Stimulated activated CD4-positive, alpha-beta T cell treated with anti-CD3 and anti-CD28 coated beads, Interleukin-15, amount 100 ng/mL, for 1 hour (primary cell): ENCODE results near the gene RLN3.
A peak's percentile ranks its signal among the peaks of the same experiment; 100 is the strongest.

Experiments
- DNase-seq, 2 donors: peaks; one replicate each; pipeline ENCODE4 v3.0.0-alpha.2; 2020; ENCODE audit warnings: low read depth in 1 of 2, low spot score in 1 of 2

RLN3 gene

DNA sequence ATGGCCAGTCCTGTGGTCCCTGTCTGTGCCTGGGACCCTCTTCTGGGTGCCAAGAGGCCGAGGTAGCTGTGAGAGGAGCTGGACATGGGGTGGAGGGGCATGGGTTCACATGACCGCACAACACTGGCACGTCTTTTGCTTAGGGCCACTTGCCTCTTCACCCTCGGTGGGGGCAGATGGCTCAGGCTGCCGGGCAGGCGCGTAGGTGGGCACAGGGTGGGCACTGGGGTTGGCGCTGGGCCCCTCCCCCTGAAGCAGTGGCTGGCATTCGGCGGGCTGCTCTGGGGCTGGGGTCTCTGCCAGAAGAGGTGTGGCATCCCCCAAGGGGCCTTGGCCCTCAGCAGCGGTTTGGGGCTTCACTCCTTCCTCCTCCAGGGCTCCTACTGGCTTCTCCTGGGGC, 25.6 kb downstream of the RLN3 start:
- DNase-seq, result no peak

DNA sequence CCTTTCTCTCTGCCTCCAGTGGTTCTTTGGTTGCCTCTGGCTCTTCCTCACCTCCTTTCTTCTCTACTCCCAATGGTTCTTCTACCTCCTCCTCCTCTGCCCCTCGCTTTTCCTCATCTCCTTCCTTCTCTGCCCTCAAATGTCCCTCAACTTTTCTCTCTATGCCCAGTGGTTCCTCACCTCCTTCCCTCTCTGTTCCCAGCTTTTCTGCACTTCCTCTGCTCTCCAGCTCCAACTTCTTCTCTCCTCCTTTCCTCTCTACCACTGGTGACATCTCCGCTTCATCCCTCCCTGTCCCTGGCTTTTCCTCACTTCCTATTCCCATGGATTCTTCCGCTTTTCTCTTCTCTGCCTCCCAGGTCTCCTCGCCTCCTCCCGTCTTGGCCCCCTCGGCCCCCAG, 26.2 kb downstream of the RLN3 start:
- DNase-seq, result no peak

DNA sequence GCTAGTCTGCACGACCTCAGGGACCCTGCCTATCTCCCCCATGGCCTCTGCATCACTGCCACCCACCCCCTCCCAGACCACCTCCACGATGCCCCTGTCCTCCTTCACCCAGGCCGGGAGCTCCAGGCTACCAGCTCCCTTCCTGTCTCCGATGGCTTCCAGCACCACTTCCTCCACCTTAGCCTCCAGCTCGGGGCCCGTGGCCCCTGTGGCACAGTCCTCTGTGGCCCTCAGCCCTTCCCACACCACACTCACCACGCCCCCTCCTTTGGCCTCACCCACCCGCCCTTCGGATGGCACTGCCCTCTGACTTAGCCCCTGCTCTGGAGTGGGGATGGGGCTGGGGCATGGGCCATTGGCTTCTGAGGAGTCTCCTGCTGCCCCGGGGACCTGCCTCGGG, 26.8 kb downstream of the RLN3 start:
- no peak for DNase-seq

DNA sequence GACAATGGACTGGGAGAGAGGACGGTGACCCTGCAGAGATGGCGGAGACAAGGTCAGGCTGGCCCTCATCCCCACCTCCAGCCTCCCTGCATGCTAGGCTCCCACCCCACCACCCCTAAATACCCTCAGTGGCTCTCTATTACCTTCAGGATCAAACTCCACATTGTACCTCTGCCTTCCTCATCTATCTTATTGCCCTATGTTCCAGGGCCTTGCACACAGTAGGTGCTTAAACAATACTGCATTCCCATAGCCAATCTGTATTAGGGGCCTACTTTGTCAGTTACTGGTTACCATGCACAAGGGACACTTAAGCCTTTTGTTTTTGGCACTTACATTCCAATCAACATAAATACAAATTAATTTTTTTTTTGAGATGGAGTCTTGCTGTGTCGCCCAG, 27.4 kb downstream of the RLN3 start:
- no peak for DNase-seq

DNA sequence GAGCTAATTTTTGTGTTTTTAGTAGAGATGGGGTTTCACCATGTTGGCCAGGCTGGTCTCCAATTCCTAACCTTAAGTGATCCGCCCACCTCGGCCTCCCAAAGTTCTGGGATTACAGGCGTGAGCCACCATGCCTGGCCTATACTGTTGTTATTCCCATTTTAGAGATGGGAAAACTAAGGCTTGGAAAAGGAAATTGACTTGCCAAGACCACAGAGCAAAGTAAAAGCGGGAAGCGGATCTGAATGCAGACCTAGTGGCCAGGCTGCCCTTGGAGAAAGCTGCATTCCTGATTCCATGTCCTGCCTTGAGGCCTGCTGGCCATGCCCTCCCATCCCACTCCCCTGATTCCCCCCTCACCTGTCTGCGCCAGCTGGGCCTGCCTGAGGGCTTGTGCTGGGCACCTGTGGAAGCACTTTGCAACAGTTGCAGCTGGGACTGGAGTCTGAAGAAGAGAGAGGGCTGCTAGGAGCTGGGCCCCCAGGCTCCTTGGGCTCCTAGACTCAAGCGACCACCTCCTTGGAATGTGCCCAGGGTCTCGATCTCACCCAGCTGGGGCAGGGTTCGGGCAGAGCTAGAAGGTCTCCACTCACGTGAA, 28.2 kb downstream of the RLN3 start:
- no peak for DNase-seq

DNA sequence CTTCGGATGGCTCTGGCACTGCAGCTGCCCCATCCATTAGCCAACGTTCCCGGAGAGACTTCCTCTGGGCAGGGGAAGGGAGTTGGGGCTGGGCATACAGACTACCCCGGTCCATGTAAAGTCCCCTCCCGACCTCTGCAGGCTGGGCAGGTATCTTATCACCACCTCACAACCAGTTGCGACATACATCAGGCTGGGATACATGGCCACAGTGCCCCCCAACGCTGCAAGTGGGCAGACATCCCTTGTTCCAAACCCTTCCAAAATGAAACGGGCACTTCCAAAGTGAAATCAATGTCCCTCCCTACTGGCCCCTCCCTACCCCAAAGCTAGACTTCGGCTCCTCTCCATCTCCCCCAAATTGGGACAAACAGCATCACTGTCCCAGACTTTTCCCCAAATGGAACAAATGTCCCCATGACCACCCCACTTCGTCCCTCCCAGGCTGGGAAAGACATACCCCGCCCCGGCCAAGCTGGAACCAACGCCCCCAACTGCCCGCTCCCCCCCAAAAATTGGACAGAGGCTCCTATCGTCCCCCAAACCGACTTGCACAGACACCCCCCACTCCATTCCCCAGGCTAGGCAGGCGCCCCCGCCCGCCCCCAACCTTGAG, 28.9 kb downstream of the RLN3 start:
- DNase-seq, result no peak

DNA sequence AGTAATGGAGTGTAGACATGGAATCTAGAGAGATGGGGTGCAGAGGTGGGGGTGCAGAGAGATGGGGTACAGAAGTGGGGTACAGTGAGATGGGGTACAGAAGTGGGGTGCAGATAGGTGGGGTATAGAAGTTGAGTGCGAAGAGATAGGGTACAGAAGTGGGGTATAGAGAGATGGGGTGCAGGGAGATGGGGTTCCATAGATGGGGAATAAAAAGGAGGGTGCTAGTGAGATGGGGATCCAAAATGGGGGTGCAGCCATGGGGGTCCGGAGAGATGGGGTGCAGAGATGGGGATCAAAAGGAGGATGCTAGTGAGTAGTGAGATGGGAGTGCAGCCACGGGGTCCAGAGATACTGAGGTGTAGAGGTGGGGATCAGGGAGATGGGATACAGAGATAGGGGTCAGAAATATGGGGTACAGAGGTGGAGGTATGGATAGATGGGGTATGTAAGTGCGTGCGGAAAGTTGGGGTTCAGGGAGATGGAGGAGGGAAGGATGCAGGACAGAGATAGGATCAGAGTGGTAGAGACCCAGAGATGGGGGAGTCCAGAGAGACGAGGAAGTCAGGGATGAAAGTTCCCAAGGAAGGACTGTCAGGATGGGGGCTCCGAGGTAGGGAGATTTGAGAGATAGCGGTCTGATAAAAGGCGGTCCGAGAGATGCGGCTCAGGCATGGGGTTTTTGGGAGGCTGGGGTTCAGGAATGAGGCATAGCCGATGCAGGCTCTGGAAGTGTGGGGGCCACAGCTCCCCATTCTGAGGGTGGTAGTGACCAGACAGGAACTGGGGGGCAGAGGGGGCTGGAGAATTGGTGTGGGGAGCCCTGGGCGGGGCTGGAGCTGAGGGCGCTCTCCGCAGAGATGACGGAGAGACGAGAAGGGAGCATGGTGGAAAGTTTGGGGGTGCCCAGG, 30.5 kb downstream of the RLN3 start:
- no peak for DNase-seq

DNA sequence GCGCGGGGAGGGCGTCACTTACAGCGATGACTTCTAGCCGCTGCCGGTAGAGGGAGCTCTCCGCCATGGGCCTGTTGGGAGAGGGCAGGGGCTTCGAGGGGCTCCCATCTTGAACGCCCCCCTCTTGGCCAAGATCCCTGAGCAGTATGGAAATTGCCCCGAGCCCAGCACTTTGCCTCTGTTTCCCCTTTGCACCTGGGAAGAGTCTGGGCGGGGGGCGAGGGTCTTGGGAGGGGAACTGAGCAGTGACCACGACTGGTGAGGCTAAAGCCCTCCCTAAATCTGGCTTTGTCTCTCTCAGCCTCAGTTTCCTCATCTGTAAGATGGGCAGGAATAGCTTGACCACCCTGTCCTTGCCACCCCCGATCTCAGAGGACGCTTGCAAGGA, 31.1 kb downstream of the RLN3 start:
- peak in 1 of 2 donors; percentile 20 for DNase-seq

DNA sequence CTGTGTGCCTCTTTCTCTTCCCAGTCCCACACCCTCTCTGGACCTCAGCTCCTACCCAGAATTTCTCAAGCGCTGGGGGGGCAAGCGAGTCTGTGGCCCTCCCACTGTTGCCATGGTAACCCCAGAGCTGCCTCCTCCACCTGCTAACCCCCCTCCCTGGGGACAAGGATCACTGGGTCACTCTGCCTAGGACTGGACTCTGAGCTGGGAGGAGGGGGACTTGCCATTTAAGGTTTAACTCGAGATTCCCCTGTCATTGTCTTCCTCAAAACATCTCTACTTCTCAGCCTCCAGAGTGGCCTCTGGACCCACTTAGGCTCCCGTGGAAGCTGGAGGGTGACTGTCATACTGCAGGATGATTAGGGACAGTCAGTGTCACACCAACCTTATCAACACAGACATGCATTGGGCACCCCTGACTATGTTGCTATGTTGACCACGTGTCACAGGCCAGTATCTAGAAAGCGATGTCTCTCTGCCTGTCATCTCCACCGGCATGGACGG, 31.8 kb downstream of the RLN3 start:
- DNase-seq, result no peak

DNA sequence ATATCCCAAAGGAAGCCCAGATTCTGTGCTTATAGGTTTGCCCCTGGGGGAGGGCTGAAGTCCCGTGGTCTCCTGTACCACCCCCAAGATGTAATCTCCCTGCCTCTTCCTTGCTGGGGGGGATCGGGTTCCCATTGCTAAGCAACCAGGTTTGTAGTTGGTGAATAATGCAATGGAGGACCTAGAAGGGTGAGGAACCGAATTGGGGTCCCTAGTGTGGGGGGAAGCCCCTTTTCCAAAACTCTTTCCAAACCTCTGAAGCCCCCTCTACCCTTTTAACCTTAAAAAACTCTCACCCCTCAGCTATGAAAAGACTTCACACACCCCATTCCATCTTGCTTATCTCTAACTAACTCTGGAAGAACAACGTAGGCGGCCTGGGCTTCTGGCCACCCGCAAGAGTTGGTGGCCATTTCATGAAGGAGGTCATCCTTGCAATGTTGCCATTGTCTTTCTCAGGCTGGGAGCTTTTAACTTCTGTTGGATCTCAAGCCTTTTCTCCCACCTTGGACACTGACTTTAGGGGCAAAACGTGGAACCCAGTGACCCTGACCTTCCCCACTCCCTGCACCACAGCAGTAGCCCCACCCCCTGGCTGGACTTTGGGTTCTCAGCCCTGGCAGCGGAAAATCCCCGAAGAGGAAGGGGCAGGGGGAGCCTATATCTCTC, 33.3 kb downstream of the RLN3 start:
- no peak for DNase-seq

DNA sequence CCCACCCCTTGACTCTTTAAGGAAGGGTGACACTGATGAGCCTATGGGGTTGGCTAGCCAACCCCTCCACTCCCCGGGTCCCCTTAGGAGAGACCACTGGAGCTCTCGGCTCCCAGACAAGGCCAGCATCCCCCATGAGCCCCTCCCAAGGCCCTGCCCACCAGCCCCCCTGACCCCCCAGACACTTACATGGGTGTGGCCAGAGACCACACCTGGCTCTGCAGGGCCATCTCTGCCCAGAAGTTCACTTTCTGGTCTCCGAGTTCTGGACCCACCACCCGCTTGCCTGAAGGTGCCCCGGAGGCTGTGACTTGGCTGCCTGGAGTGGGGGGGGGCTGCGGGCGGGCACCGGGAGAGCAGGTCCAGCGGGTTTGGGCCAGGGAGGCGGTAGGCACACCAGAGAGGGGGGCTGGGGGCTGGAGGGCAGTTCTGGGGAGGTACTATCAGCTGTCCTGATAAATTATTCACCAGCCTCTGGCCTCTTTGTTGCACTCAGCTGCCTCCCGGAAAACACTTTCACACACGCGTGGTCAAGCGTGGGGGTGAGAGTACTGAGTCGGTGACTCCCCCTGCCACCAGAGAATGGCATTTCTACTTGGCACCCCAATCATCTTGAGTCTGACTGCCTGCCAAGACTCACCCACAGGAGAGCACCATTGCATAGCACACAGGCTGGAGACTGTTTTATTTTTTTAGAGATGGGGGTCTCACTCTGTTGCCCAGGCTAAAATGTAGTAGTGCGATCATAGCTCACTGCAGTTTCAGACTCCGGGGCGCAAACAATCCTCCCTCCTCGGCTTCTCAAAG, 34.0 kb downstream of the RLN3 start, which contains the start of gene PALM3:
Gene PALM3 (minus strand): TSS at position 326 of the 807 bp plus-strand sequence. CDS start 96 bp downstream, at position 230.
- DNase-seq, result no peak

DNA sequence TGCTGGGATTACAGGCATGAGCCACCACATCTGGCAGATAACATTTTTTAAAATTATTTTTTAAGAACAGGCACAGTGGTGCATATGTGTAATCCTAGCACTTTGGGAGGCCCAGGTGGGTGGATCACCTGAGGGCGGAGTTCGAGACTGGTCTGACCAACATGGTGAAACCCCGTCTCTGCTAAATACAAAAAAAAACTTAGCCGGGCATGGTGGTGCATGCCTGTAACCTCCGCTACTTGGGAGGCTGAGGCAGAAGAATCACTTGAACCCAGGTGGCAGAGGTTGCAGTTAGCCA, 34.6 kb downstream of the RLN3 start:
- no peak for DNase-seq

DNA sequence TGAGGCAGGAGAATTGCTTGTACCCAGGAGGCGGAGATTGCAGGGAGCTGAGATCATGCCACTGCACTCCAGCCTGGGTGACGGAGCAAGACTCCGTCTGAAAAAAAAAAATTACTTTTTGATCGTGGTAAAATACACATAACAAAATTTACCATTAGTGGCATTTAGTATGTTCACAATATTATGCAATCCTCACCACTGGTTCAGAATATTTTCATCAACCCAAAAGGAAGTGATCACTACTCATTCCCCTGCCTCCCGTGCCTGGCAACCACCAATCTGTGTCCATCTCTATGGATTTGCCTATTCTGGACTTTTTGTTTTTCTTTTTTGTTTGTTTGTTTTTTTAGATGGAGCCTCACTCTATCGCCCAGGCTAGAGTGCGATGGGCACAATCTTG, 35.2 kb downstream of the RLN3 start:
- no peak for DNase-seq

DNA sequence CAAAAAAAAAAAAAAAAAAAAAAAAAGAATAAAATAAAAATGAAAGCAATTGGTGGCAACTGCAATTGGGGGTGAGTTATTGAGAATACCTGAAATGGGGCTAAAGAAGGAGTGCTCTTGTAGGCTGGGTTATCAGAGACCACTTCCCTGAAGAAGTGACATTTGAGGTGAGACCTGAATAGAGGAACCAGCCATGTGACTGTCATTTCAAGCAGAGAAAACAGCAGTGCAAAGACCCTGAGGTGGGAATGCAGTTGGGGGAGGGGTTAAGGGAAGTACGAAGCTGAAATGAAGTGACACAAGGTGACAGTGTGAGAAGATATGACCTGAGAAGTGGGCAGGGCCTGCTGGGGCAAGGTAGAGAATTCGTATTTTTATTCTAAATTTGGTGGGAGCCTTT, 38.2 kb downstream of the RLN3 start:
- DNase-seq, result no peak

DNA sequence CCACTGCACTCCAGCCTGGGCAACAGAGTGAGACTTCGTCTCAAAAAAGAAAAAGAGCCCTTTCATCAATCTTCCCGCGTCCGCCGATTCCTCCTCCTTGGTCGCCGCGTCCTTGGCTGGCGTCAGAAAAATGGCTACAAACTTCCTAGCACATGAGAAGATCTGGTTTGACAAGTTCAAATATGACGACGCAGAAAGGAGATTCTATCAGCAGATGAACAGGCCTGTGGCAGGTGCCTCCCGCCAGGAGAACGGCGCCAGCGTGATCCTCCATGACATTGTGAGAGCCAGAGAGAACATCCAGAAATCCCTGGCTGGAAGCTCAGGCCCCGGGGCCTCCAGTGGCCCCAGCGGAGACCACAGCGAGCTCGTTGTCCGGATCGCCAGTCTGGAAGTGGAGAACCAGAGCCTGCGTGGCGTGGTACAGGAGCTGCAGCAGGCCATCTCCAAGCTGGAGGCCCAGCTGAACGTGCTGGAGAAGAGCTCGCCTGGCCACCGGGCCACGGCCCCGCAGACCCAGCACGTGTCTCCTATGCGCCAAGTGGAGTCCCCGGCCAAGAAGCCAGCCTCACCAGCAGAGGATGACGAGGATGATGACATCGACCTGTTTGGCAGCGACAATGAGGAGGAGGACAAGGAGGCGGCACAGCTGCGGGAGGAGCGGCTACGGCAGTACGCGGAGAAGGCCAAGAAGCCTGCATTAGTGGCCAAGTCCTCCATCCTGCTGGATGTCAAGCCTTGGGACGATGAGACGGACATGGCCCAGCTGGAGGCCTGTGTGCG, 42.5 kb downstream of the RLN3 start:
- no peak for DNase-seq

DNA sequence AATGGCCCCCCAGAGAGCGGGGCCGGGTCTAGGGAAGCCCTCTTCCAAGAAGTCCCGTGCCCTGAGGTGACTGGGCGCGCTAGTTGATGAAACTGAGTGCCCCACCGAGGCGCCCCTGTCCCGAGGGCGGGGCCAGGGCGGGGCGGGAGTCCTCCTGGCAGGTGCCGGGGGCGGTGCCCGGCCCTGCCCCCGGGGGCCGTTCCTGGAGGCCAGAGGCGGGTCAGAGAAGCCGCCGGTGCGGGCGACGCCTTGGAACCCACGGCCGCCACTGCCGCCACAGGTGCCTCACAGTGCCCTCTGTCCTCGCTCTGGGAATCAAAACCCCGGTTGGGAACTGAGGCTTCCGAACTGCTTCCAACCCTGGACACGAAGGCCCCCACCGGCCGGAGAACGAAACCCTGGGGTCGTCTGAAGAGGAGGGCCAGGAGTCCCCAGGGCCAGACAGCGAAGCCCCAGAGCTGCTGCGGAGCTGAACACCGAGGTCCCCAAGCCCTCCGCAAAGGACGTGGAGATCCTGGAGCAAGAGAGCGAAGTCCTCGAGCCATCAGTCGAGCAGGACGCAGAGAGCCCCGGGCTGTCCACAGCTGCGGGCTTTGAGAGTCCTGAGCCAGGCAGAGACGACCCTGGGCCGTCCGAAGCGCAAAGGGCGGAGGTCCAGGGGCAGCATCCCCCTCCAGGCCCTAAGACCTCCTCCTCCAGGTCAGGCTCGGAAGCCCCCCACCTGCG, 44.8 kb downstream of the RLN3 start, which contains the start of gene MISP3:
Gene MISP3 (plus strand): TSS at position 252 of the 726 bp plus-strand sequence. CDS start 524 bp downstream, outside the sequence.
- no peak for DNase-seq

DNA sequence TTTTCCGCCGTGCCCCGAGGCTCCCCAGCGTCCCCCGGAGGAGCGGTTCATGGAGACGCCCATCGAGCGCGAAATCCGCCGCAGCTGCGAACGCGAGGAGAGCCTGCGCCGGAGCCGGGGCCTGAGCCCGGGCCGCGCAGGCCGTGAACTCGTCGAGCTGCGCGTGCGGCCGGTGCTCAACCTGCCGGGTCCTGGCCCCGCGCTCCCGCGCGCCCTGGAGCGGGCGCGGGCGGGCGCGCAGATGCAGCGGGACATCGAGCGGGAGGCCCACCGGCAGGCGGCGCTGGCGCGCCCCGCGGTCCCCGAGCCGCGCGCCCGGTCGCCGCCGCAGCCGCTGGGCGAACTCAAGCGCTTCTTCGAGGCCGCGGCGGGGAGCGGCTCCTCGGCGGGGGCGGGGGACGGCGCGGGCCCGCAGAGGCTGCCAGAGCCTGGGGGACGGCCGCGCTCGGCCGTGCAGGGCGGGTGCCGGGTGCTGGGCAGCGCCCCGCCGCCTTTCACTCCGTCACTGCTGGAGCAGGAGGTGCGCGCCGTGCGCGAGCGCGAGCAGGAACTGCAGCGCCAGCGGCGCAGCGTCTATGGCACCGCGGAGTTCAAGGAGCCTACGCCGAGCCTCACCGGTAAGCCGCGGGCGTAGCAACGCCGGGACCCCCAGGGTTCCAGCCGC, 45.4 kb downstream of the RLN3 start:
- peak; percentile 63 to 70 for DNase-seq

DNA sequence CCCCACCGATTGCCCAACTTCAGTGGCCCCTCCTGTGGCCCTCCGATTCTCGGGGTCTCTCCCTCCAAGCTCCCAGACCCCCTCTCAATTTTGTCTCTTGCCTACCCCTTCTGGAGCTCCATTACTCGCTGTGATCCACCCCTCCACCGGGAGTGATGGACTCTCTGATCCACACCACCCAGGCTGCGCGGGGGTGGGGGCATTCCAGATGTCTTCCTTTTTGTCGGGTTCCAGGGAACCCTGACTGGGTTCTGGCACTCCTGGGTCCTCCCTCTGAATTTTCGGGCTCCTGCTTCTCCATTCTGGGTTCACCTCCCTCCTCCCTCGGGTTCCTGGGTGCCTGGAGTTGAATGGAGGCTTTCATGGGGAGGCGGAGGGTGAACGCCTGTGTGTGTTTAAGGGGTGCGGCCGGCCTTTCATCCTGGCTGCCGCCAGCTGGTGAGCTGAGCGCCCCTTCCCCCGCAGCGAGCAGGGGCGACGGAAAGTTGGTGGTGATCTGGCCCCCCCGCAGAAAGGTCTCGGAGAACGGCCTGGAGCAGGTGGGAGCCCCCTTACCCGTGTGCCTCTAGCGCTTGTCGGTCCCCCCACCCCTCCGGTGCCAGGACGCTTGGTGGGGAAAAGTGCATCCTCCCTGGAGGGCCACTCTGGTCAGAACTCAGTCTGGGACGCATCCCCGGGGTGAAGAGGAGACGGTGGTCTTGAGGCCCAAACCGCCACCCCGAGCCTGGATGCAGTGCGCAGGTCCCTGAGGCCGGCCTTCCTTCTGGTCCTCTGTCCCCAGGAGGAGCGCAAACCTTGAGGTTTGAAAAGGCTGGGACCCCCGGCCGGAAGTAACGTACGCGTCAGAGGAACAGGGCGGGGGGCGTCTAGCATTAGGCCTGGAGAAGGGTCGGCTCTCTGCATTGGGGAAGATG, 46.2 kb downstream of the RLN3 start:
- DNase-seq, result no peak
